ENCODE data around the gene PRPF31.

Gene PRPF31

GRCh38 chr19:54173951-54174834 lies 58.6 kb downstream of the PRPF31 start:
- H3K9me3 ChIP-seq (ENCODE audit: insufficient read depth, low read length, severe bottlenecking), result no peaks in the 10 kb centered on the region
- ATAC-seq (ENCODE audit: insufficient read depth, low read depth) (no peak), DNase-seq (no peak)
- no peak overlapping the region for H2AFZ ChIP-seq (ENCODE audit: low read depth, low read length)
- no peaks in the 10 kb centered on the region for H3K79me2 ChIP-seq (ENCODE audit: insufficient read depth, low read length)
- H3K4me1 ChIP-seq (ENCODE audit: insufficient read depth, low read length), result no peaks in the 10 kb centered on the region
- TF ChIP-seq CTCF (IDR thresholded peaks at IDR 0.05; ENCODE audit: borderline replicate concordance, extremely low read depth, low read length, poor library complexity, severe bottlenecking) (no peak), EZH2 (IDR thresholded peaks at IDR 0.05; ENCODE audit: borderline replicate concordance, low read depth, low read length, severe bottlenecking) (no peak)
- H3K4me2 ChIP-seq (ENCODE audit: insufficient read depth, low read length), result no peak overlapping the region
- H3K27ac ChIP-seq (ENCODE audit: low read length), result no peak overlapping the region
- no peaks in the 10 kb centered on the region for H3K27me3 ChIP-seq (ENCODE audit: insufficient read depth, low read length, poor library complexity)
- H3K36me3 ChIP-seq (ENCODE audit: insufficient read depth, low read length), result peaks cover 19% of the 10 kb centered on the region
- no peak overlapping the region for H3K4me3 ChIP-seq (ENCODE audit: low read depth in 1 of 2, low read length in 2 of 2)
- H3K9ac ChIP-seq (ENCODE audit: low read depth, low read length), result no peak overlapping the region
- 0 out of 2 replicates have a peak, but pooled peaks cover 7% of the 10 kb centered on the region for H4K20me1 ChIP-seq (ENCODE audit: insufficient read depth, low read length)

DNA sequence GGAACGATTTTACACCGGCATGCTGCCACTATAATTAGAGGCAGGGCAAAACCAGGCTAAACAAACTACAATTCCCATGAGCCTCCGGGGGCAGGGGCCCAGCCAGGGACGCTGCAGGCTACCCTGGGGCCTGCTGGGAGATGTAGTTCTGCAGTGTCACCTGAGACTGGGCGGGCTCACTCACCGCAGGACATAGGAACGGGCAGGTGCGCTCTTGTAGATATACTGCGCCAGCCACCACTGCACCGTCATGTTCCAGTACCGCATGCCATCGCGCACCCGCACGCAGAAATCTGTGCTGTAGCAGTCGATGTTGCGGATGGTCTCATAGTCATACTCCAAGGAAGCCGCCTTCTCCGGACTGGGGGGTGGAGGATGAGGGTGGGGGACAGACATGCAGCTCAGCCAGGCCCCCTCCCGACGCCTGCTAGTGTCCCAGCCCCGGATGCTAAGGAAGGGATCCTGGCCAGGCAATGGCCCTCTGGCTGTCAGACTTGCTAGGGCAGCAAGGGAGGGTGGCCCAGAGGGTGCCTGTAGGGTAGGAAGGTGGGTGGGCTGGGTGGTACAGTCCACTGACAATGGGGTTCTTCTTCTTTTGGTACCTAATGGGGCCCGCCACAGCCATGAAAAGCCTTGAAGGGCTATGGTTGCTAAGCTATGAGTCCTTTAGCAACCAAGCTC lies 63.2 kb downstream of the PRPF31 start:
- no peak for TF ChIP-seq EZH2 (IDR thresholded peaks at IDR 0.05; ENCODE audit: borderline replicate concordance, low read depth, low read length, severe bottlenecking)
- TF ChIP-seq CTCF (IDR thresholded peaks at IDR 0.05; ENCODE audit: borderline replicate concordance, extremely low read depth, low read length, poor library complexity, severe bottlenecking), result no peak
- ATAC-seq (ENCODE audit: insufficient read depth, low read depth) (peak; percentile 90), DNase-seq (peak; percentile 48)
- Histone ChIP-seq H3K27me3 (ENCODE audit: insufficient read depth, low read length, poor library complexity) (no peaks in the 10 kb centered on the region), H3K9ac (ENCODE audit: low read depth, low read length) (no peak overlapping the region), H3K4me2 (ENCODE audit: insufficient read depth, low read length) (no peak overlapping the region), H3K9me3 (ENCODE audit: insufficient read depth, low read length, severe bottlenecking) (no peaks in the 10 kb centered on the region), H2AFZ (ENCODE audit: low read depth, low read length) (no peak overlapping the region), H3K36me3 (ENCODE audit: insufficient read depth, low read length) (peaks cover 37% of the 10 kb centered on the region), H3K4me3 (ENCODE audit: low read depth in 1 of 2, low read length in 2 of 2) (no peak overlapping the region), H4K20me1 (ENCODE audit: insufficient read depth, low read length) (peaks cover 13% of the 10 kb centered on the region), H3K27ac (ENCODE audit: low read length) (no peak overlapping the region), H3K79me2 (ENCODE audit: insufficient read depth, low read length) (no peaks in the 10 kb centered on the region), H3K4me1 (ENCODE audit: insufficient read depth, low read length) (no peaks in the 10 kb centered on the region)

DNA sequence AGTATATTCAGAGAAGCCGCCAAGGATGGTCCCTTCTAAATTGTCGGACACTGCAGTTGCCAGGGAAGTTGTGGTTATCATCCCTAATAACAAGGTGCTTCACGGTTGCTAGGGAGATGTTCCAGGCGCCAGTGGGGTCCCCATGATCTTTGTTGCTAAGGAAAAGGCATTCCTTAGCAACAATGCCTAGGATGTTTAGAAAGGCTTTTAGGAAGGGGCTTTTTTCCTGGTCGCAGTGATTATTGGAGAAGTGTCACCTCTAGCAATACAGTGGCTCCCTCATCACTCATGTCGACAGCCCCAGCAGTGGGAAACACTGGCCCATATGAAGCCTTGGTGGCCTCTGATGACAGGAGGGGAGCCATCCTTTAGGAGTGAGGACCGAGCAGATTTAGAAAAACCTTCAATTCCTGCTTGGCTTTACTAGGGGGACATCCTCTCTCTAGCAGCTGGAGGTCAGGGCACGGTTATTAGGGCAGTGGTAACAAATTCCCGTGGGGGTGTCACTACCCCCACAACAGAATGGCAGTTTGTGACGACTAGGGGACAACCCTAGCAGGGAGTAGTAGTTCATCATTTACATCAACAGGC lies 63.8 kb downstream of the PRPF31 start:
- Histone ChIP-seq H3K4me1 (ENCODE audit: insufficient read depth, low read length) (no peaks in the 10 kb centered on the region), H3K4me3 (ENCODE audit: low read depth in 1 of 2, low read length in 2 of 2) (no peak overlapping the region), H3K9me3 (ENCODE audit: insufficient read depth, low read length, severe bottlenecking) (no peaks in the 10 kb centered on the region), H3K36me3 (ENCODE audit: insufficient read depth, low read length) (peaks cover 37% of the 10 kb centered on the region), H3K4me2 (ENCODE audit: insufficient read depth, low read length) (no peak overlapping the region), H2AFZ (ENCODE audit: low read depth, low read length) (no peak overlapping the region), H3K27me3 (ENCODE audit: insufficient read depth, low read length, poor library complexity) (no peaks in the 10 kb centered on the region), H4K20me1 (ENCODE audit: insufficient read depth, low read length) (peaks cover 13% of the 10 kb centered on the region), H3K27ac (ENCODE audit: low read length) (no peak overlapping the region), H3K79me2 (ENCODE audit: insufficient read depth, low read length) (no peaks in the 10 kb centered on the region), H3K9ac (ENCODE audit: low read depth, low read length) (no peak overlapping the region)
- DNase-seq, result no peak
- TF ChIP-seq CTCF (IDR thresholded peaks at IDR 0.05; ENCODE audit: borderline replicate concordance, extremely low read depth, low read length, poor library complexity, severe bottlenecking) (no peak), EZH2 (IDR thresholded peaks at IDR 0.05; ENCODE audit: borderline replicate concordance, low read depth, low read length, severe bottlenecking) (no peak)
- no peak for ATAC-seq (ENCODE audit: insufficient read depth, low read depth)
